Gastrocnemius medialis (tissue), 4 donors: ENCODE data around the gene LENEP. TPM values are rescaled to one million over a fixed set of nuclear protein-coding genes. Genes with fewer than 3 reads are reported as not detected.

ENCODE experiments used
- ATAC-seq, 2 donors: fragments of 150-250 bp; one replicate each; pipeline ENCODE4 v1.9.1; 2016
- DNase-seq, 2 donors: peaks; one replicate each; pipeline ENCODE4 v3.0.0-alpha.2; 2019
- H3K27ac ChIP-seq, 4 donors: fragments of 200-600 bp; sonication (generic); 1 replicate in 1 of 4; 2 replicates in 3 of 4; pipeline ENCODE4 v1.5.1; 2016 to 2018; ENCODE audit warnings: mild to moderate bottlenecking in 2 of 4, moderate library complexity in 1 of 4
- H3K27me3 ChIP-seq, 3 donors: fragments of 200-600 bp; sonication (generic) in 2 of 3; 1 replicate in 1 of 3; 2 replicates in 2 of 3; pipeline versions ENCODE4 v1.5.1 to v1.6.0; 2016 to 2019; ENCODE audit warnings: mild to moderate bottlenecking in 1 of 3, moderate library complexity in 1 of 3
- H3K36me3 ChIP-seq, 2 donors: fragments of 200-600 bp; sonication (generic) in 1 of 2; one replicate each; pipeline ENCODE4 v1.5.1; 2017 to 2018
- H3K4me1 ChIP-seq, 2 donors: fragments of 200-600 bp; sonication (generic) in 1 of 2; one replicate each; pipeline ENCODE4 v1.5.1; 2016 to 2017; ENCODE audit warnings: mild to moderate bottlenecking in 2 of 2
- H3K4me3 ChIP-seq, 4 donors: fragments of 200-600 bp; sonication (generic) in 3 of 4; 1 replicate in 1 of 4; 2 replicates in 3 of 4; pipeline ENCODE4 v1.5.1; 2016 to 2019; ENCODE audit warnings: mild to moderate bottlenecking in 2 of 4
- H3K9me3 ChIP-seq, 3 donors: fragments of 200-600 bp; sonication (generic) in 2 of 3; 1 replicate in 1 of 3; 2 replicates in 2 of 3; pipeline ENCODE4 v1.5.1; 2016 to 2019
- CTCF ChIP-seq, 5 experiments: fragments of 450-650 bp in 3 of 5; fragments of 200-600 bp in 2 of 5; sonication (generic) in 2 of 5; IDR thresholded peaks in 4 of 5; conservative IDR thresholded peaks in 1 of 5; 1 replicate in 4 of 5; 2 replicates in 1 of 5; pipeline ENCODE4 v1.5.1; 2016 to 2019; ENCODE audit warnings: antibody characterized with exemption in 5 of 5, mild to moderate bottlenecking in 3 of 5, moderate library complexity in 3 of 5
- POLR2A ChIP-seq, 2 donors: fragments of 450-650 bp; IDR thresholded peaks; one replicate each; pipeline ENCODE4 v1.6.1; 2017; ENCODE audit warnings: antibody characterized with exemption in 2 of 2, mild to moderate bottlenecking in 2 of 2, moderate library complexity in 2 of 2
- in situ Hi-C, 4 donors: fragments of 200-750 bp; cut with MboI; loops; one replicate each; pipeline versions ENCODE4 v1.15.0 to v1.8.0; 2017; ENCODE audit warnings: low sequenced_read_pairs in 4 of 4
- intact Hi-C: fragments of 100-400 bp; cut with DNase I; formaldehyde crosslinking; loops from one replicate; pipeline ENCODE4 v1.15.1; 2023; ENCODE audit warnings: low total_unique reads
- microRNA-seq, 2 donors: library from miRNA; unstranded; fragments of <30 nt; microRNA quantifications; one replicate each; pipeline ENCODE4, GENCODE V29; 2016; ENCODE audit warnings: borderline replicate concordance in 2 of 2
- total RNA-seq, 4 donors: library from RNA; depleted of rRNA; stranded (reverse); fragments of >200 nt; gene quantifications; one replicate each; pipeline versions ENCODE4 v1.1.0 to v1.2.3, GENCODE V29; 2016

The LENEP gene
- total RNA-seq, 4 donors from 2014 or later, result not detected

GRCh38 chr1:155040358-155041093 is 47.1 kb downstream of the LENEP start:
- no peaks in the 10 kb centered on the region for H3K9me3 ChIP-seq
- peaks cover 9 to 14% of the 10 kb centered on the region in 2 donors for H3K4me1 ChIP-seq
- no peak for DNase-seq
- in situ Hi-C loops, result no loop called here
- TF ChIP-seq POLR2A (IDR thresholded peaks at IDR 0.05) (no peak), CTCF (IDR thresholded peaks at IDR 0.05 in 4 of 5, conservative IDR thresholded peaks at IDR 0.05 in 1 of 5) (no peak)
- H3K27ac ChIP-seq, result no peak overlapping the region
- intact Hi-C loops, result no loop called here
- no peaks in the 10 kb centered on the region for H3K27me3 ChIP-seq
- ATAC-seq, result no peak
- no peak overlapping the region for H3K4me3 ChIP-seq
- H3K36me3 ChIP-seq, result no peaks in the 10 kb centered on the region

GRCh38 chr1:155042789-155043188 is 49.4 kb downstream of the LENEP start:
- no peak overlapping the region for H3K4me3 ChIP-seq
- no peak for ATAC-seq
- intact Hi-C loops, result no loop called here
- no peak for DNase-seq
- no peak overlapping the region for H3K27ac ChIP-seq
- peaks cover 9 to 14% of the 10 kb centered on the region in 2 donors for H3K4me1 ChIP-seq
- no peaks in the 10 kb centered on the region for H3K36me3 ChIP-seq
- no peak for TF ChIP-seq CTCF (IDR thresholded peaks at IDR 0.05 in 4 of 5, conservative IDR thresholded peaks at IDR 0.05 in 1 of 5)
- TF ChIP-seq POLR2A (IDR thresholded peaks at IDR 0.05), result no peak
- in situ Hi-C loops, result no loop called here
- no peaks in the 10 kb centered on the region for H3K27me3 ChIP-seq
- H3K9me3 ChIP-seq, result no peaks in the 10 kb centered on the region

- Histone ChIP-seq H3K36me3 (no peaks in the 10 kb centered on the region), H3K27me3 (no peaks in the 10 kb centered on the region), H3K4me1 (peaks cover 13 to 14% of the 10 kb centered on the region in 2 donors), H3K4me3 (no peak overlapping the region), H3K9me3 (no peaks in the 10 kb centered on the region), H3K27ac (no peak overlapping the region)
- DNase-seq, result no peak
- TF ChIP-seq POLR2A (IDR thresholded peaks at IDR 0.05) (no peak), CTCF (IDR thresholded peaks at IDR 0.05 in 4 of 5, conservative IDR thresholded peaks at IDR 0.05 in 1 of 5) (no peak)
- in situ Hi-C loops, result no loop called here
- ATAC-seq, result no peak
- intact Hi-C loops, result no loop called here
Measured at GRCh38 chr1:155043301-155043702, 49.9 kb downstream of the LENEP start.

GRCh38 chr1:155043793-155044192 is 50.4 kb downstream of the LENEP start:
- Histone ChIP-seq H3K27ac (no peak overlapping the region), H3K4me3 (no peak overlapping the region), H3K4me1 (peaks cover 14 to 15% of the 10 kb centered on the region in 2 donors), H3K27me3 (no peaks in the 10 kb centered on the region), H3K9me3 (no peaks in the 10 kb centered on the region), H3K36me3 (no peaks in the 10 kb centered on the region)
- intact Hi-C loops, result no loop called here
- no peak for ATAC-seq
- TF ChIP-seq POLR2A (IDR thresholded peaks at IDR 0.05) (no peak), CTCF (IDR thresholded peaks at IDR 0.05 in 4 of 5, conservative IDR thresholded peaks at IDR 0.05 in 1 of 5) (no peak)
- in situ Hi-C loops, result no loop called here
- no peak for DNase-seq

Small RNA genes within 50 kb of the gene (microRNA-seq; reads per million reads assigned to microRNA genes)
- 0 reads per million in 2 donors for gene MIR4258

Other genes with a start within 250 kb of the LENEP start
- 10 to 100 TPM in 3 of 4 donors, 1 to 10 TPM in 1; 5.0 to 30.0 (median 20.8) TPM for gene KCNN3, start 123.3 kb upstream of the LENEP start, total RNA-seq
- gene PMVK, start 56.9 kb upstream of the LENEP start, total RNA-seq, result 1 to 10 TPM; 4.6 to 7.6 (median 6.1) TPM
- 100 to 1,000 TPM; 126 to 171 (median 165) TPM for gene PBXIP1, start 37.5 kb upstream of the LENEP start, total RNA-seq
- gene PYGO2, start 31.8 kb upstream of the LENEP start, total RNA-seq, result 10 to 100 TPM; 12.6 to 22.7 (median 17.8) TPM
- 100 to 1,000 TPM in 1 of 4 donors, 10 to 100 TPM in 3; 27.4 to 135 (median 54.9) TPM for gene SHC1, start 22.8 kb upstream of the LENEP start, total RNA-seq
- gene CKS1B, start 18.9 kb upstream of the LENEP start, total RNA-seq, result 10 to 100 TPM in 1 of 4 donors, 1 to 10 TPM in 3; 3.6 to 15.7 (median 7.9) TPM
- gene FLAD1, start 10.2 kb upstream of the LENEP start, total RNA-seq, result 10 to 100 TPM; 26.6 to 36.8 (median 31.7) TPM
- 100 to 1,000 TPM in 1 of 4 donors, 10 to 100 TPM in 3; 61.3 to 100 (median 73.1) TPM for gene ZBTB7B, start 9.2 kb downstream of the LENEP start, total RNA-seq
- not detected for gene DCST2, start 40.2 kb downstream of the LENEP start, total RNA-seq
- gene DCST1, start 40.2 kb downstream of the LENEP start, total RNA-seq, result under 1 TPM in 2 of 4 donors, not detected in 2; 0.13 to 0.35 TPM
- 10 to 100 TPM; 30.3 to 42.8 (median 36.9) TPM for gene ADAM15, start 57.7 kb downstream of the LENEP start, total RNA-seq
- gene EFNA4, start 70.2 kb downstream of the LENEP start, total RNA-seq, result under 1 TPM; 0.41 to 0.87 (median 0.80) TPM
- gene EFNA3, start 85.3 kb downstream of the LENEP start, total RNA-seq, result 1 to 10 TPM in 2 of 4 donors, under 1 TPM in 1, not detected in 1; 0.55 to 1.8 (median 1.6) TPM
- 10 to 100 TPM; 12.6 to 35.1 (median 14.4) TPM for gene EFNA1, start 134.3 kb downstream of the LENEP start, total RNA-seq
- 10 to 100 TPM in 1 of 4 donors, 1 to 10 TPM in 3; 3.5 to 11.4 (median 8.2) TPM for gene SLC50A1, start 142.3 kb downstream of the LENEP start, total RNA-seq
- 10 to 100 TPM in 3 of 4 donors, 1 to 10 TPM in 1; 7.3 to 69.5 (median 57.9) TPM for gene DPM3, start 146.9 kb downstream of the LENEP start, total RNA-seq
- gene KRTCAP2, start 179.7 kb downstream of the LENEP start, total RNA-seq, result 100 to 1,000 TPM in 1 of 4 donors, 10 to 100 TPM in 3; 59.6 to 102 (median 91.6) TPM
- not detected for gene TRIM46, start 180.3 kb downstream of the LENEP start, total RNA-seq
- gene THBS3, start 214.3 kb downstream of the LENEP start, total RNA-seq, result 1 to 10 TPM; 1.5 to 4.6 (median 3.3) TPM
- gene MTX1, start 215.1 kb downstream of the LENEP start, total RNA-seq, result 10 to 100 TPM; 14.4 to 26.9 (median 24.6) TPM